DOHH2 (cell line): ENCODE measurements around the gene UNG.

Experiments used
- H3F3A ChIP-seq: fragments of 200-600 bp; sonication (generic), shearing (Covaris generic); 2 replicates; pipeline ENCODE4 v1.6.0; 2016; ENCODE audit warnings: antibody characterized with exemption, mild to moderate bottlenecking; ENCODE audit not compliant: control insufficient read depth, insufficient read depth
- H3K27ac ChIP-seq: fragments of 200-600 bp; sonication (generic); 2 replicates; pipeline ENCODE4 v1.5.1; 2014; ENCODE audit warnings: low read depth, mild to moderate bottlenecking, low read length, moderate library complexity
- H3K27me3 ChIP-seq: fragments of 200-600 bp; sonication (generic); 2 replicates; pipeline ENCODE4 v1.6.1; 2014; ENCODE audit warnings: mild to moderate bottlenecking, low read length, mixed read lengths; ENCODE audit not compliant: control insufficient read depth
- H3K36me3 ChIP-seq: fragments of 200-600 bp; sonication (generic); 2 replicates; pipeline ENCODE4 v1.6.1; 2014; ENCODE audit warnings: mild to moderate bottlenecking, low read length, moderate library complexity, mixed read lengths; ENCODE audit not compliant: control insufficient read depth
- H3K4me1 ChIP-seq: fragments of 200-600 bp; sonication (generic); 2 replicates; pipeline ENCODE4 v1.6.1; 2014; ENCODE audit warnings: mild to moderate bottlenecking, low read length, mixed read lengths; ENCODE audit not compliant: control insufficient read depth
- H3K4me2 ChIP-seq: fragments of 200-600 bp; sonication (generic); 2 replicates; pipeline ENCODE4 v1.6.0; 2014; ENCODE audit warnings: mild to moderate bottlenecking, low read length, moderate library complexity
- H3K4me3 ChIP-seq: fragments of 200-600 bp; sonication (generic); 2 replicates; pipeline ENCODE4 v1.5.1; 2014; ENCODE audit warnings: mild to moderate bottlenecking, low read length, mixed read lengths
- H3K79me2 ChIP-seq: fragments of 200-600 bp; sonication (generic); 2 replicates; pipeline ENCODE4 v1.6.1; 2014; ENCODE audit warnings: mild to moderate bottlenecking, low read length, mixed read lengths; ENCODE audit not compliant: control insufficient read depth
- H3K9me2 ChIP-seq: fragments of 200-600 bp; sonication (generic); replicated peaks from 2 replicates; pipeline ENCODE4 v1.6.1; 2014; ENCODE audit warnings: mild to moderate bottlenecking, low read length, mixed read lengths; ENCODE audit not compliant: control insufficient read depth
- H3K9me3 ChIP-seq: fragments of 200-600 bp; sonication (generic); 2 replicates; pipeline ENCODE4 v1.6.1; 2014; ENCODE audit warnings: antibody characterized with exemption, low read length, mixed read lengths; ENCODE audit not compliant: control insufficient read depth, insufficient read depth
- H4K20me1 ChIP-seq: fragments of 200-600 bp; sonication (generic); 2 replicates; pipeline ENCODE4 v1.6.0; 2014; ENCODE audit warnings: low read depth, mild to moderate bottlenecking, antibody characterized with exemption, low read length, moderate library complexity; ENCODE audit not compliant: control insufficient read depth, insufficient read depth
- EZH2phosphoT487 ChIP-seq: fragments of 200-600 bp; sonication (generic); IDR thresholded peaks from 2 replicates; pipeline ENCODE4 v1.6.1; 2017; ENCODE audit warnings: borderline replicate concordance, mild to moderate bottlenecking, antibody characterized with exemption, low read length, moderate library complexity, mixed read lengths
- TF ChIP-seq, protein P1 (sequence below): fragments of 200-600 bp; sonication (generic); IDR thresholded peaks from one replicate; pipeline ENCODE4 v1.5.1; 2014; ENCODE audit warnings: antibody characterized with exemption, mild to moderate bottlenecking, low read depth, low read length; ENCODE audit not compliant: poor library complexity, severe bottlenecking

Gene UNG

DNA sequence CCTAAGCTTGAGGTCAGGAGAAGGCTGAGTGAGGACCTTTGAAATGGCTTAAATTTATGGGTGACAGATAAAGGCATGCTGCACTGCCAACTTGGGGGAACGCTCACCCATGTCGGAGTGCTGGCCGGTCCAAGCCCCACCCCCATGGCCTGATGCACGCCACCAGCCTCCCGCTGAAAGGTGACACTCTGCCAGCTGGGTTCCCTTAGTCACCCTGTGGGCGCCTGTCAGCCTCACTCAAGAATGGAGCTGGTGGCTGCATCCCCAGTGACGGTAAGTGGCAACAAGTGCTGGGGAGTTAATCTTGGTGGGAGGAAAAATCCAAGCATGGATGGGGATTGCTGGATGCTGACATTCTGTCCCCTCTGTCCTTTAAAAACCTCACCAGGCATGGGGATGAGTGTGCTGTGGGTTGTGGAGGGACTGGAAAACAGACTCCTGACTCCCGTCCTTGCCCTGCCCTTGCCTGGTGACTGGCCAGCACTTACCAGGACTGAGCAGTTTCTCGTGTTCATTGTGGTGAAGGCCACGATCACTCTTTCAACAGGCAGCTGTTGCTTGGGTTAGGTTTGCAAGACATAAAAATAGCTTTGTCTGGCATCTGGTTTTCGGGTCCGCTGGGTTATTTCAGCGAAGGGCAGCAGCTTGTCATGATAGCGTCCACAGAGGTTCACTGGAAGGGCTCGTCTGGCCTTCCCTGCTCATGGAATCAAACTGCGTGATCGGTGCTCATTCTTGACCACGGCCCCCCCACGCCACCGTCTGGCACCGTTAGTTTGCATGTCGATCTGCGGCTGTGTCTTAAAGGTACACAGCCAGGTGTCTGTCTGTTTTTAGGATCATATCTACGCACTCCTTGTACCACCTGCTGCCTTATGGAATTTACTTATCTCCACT is 34.0 kb downstream of the UNG start:
- H3K4me1 ChIP-seq: no peaks in the 10 kb centered on the region
- H3K4me2 ChIP-seq: no peak overlapping the region
- H3K27ac ChIP-seq: no peak overlapping the region
- H3F3A ChIP-seq: no peaks in the 10 kb centered on the region
- no peak overlapping the region for H3K4me3 ChIP-seq
- no peaks in the 10 kb centered on the region for H3K9me2 ChIP-seq
- no peaks in the 10 kb centered on the region for H3K79me2 ChIP-seq
- TF ChIP-seq, protein P1, sequence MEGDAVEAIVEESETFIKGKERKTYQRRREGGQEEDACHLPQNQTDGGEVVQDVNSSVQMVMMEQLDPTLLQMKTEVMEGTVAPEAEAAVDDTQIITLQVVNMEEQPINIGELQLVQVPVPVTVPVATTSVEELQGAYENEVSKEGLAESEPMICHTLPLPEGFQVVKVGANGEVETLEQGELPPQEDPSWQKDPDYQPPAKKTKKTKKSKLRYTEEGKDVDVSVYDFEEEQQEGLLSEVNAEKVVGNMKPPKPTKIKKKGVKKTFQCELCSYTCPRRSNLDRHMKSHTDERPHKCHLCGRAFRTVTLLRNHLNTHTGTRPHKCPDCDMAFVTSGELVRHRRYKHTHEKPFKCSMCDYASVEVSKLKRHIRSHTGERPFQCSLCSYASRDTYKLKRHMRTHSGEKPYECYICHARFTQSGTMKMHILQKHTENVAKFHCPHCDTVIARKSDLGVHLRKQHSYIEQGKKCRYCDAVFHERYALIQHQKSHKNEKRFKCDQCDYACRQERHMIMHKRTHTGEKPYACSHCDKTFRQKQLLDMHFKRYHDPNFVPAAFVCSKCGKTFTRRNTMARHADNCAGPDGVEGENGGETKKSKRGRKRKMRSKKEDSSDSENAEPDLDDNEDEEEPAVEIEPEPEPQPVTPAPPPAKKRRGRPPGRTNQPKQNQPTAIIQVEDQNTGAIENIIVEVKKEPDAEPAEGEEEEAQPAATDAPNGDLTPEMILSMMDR: no peak
- no peak for TF ChIP-seq EZH2phosphoT487
- no peaks in the 10 kb centered on the region for H3K36me3 ChIP-seq
- no peaks in the 10 kb centered on the region for H3K9me3 ChIP-seq
- H3K27me3 ChIP-seq: no peaks in the 10 kb centered on the region
- H4K20me1 ChIP-seq: no peaks in the 10 kb centered on the region

DNA sequence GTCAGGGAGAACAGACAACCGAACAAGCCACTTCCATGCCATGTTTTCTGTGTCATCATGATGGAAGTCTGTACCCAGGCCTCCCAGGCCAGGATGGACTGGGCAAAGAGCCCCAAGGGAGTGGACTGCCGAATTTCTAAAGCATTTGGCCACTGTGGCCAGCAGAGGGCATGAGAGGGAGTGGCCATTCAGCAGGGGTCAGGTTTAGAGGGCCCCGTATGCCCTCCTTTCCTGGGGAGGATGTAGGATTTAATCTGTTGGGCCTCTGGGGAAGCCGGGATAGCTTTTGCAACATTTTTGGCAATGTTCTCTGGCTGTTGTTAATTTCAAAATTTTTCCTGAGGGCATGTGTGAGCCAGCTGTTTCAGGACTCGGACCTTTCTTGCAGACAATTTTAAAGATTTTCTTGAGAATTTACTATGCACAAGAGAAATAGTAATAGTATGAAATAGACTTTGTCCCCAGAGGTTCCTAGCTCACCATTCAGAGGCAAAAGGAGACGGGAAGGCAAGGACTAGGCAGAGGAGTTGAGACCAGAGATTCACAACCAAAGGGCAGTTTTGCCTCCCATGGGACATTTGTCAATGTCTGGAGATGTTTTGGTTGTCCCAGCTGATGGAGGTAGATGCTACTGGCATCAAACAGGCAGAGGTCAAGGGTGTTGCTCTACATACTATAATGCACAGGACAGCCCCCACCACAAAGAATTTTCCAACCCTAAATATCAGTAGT is 37.0 kb downstream of the UNG start:
- peaks cover 4% of the 10 kb centered on the region; the same call in 1 of the 2 replicates for H3K9me3 ChIP-seq

DNA sequence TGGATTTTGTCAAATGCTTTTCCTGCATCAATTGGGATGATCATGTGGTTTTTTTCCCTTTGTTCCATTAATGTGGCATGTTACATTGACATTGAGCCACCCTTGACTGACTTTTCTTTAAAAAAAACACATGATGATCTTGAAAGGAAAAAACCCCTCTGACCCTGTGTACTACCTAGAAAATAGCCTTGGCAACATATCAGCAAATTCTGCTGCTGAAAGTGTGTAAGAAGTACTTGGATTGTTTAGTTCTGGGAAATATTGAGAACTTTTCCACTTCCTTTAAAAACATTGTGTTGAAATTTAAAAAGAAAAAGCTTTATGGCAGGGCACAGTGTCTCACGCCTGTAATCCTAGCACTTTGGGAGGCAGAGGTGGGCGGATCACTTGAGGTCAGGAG is 39.7 kb downstream of the UNG start:
- no peak overlapping the region for H3K4me2 ChIP-seq
- no peaks in the 10 kb centered on the region for H3F3A ChIP-seq
- H3K79me2 ChIP-seq: no peaks in the 10 kb centered on the region
- H4K20me1 ChIP-seq: no peaks in the 10 kb centered on the region
- peaks cover 11% of the 10 kb centered on the region for H3K27me3 ChIP-seq
- TF ChIP-seq, protein P1: no peak
- no peak for TF ChIP-seq EZH2phosphoT487
- no peak overlapping the region for H3K27ac ChIP-seq
- H3K9me3 ChIP-seq: peaks cover 4% of the 10 kb centered on the region; the same call in 1 of the 2 replicates
- no peaks in the 10 kb centered on the region for H3K36me3 ChIP-seq
- H3K4me3 ChIP-seq: no peak overlapping the region
- H3K9me2 ChIP-seq: no peaks in the 10 kb centered on the region
- H3K4me1 ChIP-seq: no peaks in the 10 kb centered on the region

More for the DNA sequence above, 37.0 kb downstream of the UNG start:
- H3K79me2 ChIP-seq: no peaks in the 10 kb centered on the region
- H3K9me2 ChIP-seq: no peaks in the 10 kb centered on the region
- no peaks in the 10 kb centered on the region for H3K4me1 ChIP-seq
- H3K4me3 ChIP-seq: no peak overlapping the region
- H3F3A ChIP-seq: no peaks in the 10 kb centered on the region
- no peak overlapping the region for H3K27ac ChIP-seq
- no peak overlapping the region for H3K4me2 ChIP-seq
- H4K20me1 ChIP-seq: no peaks in the 10 kb centered on the region
- no peak for TF ChIP-seq EZH2phosphoT487
- TF ChIP-seq, protein P1: peak; percentile 41
- peaks cover 3% of the 10 kb centered on the region; the same call in 1 of the 2 replicates for H3K27me3 ChIP-seq
- H3K36me3 ChIP-seq: no peaks in the 10 kb centered on the region
